ENCODE results near the gene GAA.

GAA gene

GRCh38 chr17:80109066-80109660, 7.8 kb downstream of the GAA start:
- Histone ChIP-seq H3K9me3 (ENCODE audit: low read length) (no peaks in the 10 kb centered on the region; the same call in 1 of the 2 replicates), H3K27ac (ENCODE audit: low read depth, low read length, poor library complexity, severe bottlenecking) (no peak overlapping the region), H4K20me1 (ENCODE audit: insufficient read depth, low read length) (no peaks in the 10 kb centered on the region), H3K4me1 (ENCODE audit: insufficient read depth, low read length, severe bottlenecking) (no peaks in the 10 kb centered on the region), H3K4me2 (ENCODE audit: low read length) (no peak overlapping the region), H3K27me3 (ENCODE audit: insufficient read depth, low read length) (peaks cover 6% of the 10 kb centered on the region; the same call in 1 of the 2 replicates), H2AFZ (ENCODE audit: low read length) (no peak overlapping the region), H3F3A (ENCODE audit: insufficient read depth, low read length) (no peaks in the 10 kb centered on the region; the same call in 1 of the 2 replicates), H3K4me3 (ENCODE audit: low read depth, low read length, poor library complexity, severe bottlenecking) (no peak overlapping the region), H3K36me3 (ENCODE audit: insufficient read depth, low read length) (no peaks in the 10 kb centered on the region), H3K9ac (ENCODE audit: low read length) (no peak overlapping the region), H3K79me2 (ENCODE audit: insufficient read depth, low read length) (no peaks in the 10 kb centered on the region), H3K9me2 (ENCODE audit: low read depth, low read length) (no peaks in the 10 kb centered on the region)
- TF ChIP-seq EZH2 (IDR thresholded peaks at IDR 0.05; ENCODE audit: borderline replicate concordance, low read length) (no peak), CTCF (IDR thresholded peaks at IDR 0.05; ENCODE audit: low read length) (no peak)

DNA sequence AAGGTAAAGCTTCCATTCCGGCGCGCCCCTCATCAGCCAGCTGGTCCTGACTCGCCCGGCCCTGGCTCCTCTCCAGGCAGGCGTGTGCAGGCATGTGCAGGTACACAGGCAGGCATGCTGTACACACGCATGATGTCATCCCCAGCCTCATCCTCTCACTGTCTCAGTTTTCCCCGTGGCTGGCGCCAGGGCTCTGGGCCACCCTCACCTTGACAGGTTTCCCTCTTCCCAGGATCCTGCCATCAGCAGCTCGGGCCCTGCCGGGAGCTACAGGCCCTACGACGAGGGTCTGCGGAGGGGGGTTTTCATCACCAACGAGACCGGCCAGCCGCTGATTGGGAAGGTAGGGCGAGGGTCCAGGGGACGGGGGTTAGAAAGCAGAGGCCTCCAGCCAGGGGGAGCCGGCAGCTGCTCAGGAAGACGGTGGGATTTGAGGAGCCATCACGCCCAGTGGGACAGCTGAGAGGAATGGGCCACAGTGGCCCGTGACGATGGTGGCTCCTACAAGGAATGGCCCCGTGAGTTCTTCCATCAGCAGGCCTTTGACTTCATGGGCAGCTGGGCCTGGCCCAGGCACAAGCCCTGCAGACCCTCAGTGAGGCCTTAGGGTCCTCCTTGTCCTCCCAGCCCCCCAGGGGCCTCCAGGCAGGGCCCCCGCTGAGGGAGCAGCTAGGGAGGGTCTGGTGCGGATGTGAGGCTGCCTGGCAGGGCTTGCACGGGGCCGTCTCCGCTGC, 8.5 kb downstream of the GAA start:
- H3K9ac ChIP-seq (ENCODE audit: low read length) = no peak overlapping the region
- TF ChIP-seq CTCF (IDR thresholded peaks at IDR 0.05; ENCODE audit: low read length) (no peak), EZH2 (IDR thresholded peaks at IDR 0.05; ENCODE audit: borderline replicate concordance, low read length) (no peak)
- H3K27ac ChIP-seq (ENCODE audit: low read depth, low read length, poor library complexity, severe bottlenecking) = no peak overlapping the region
- H3K9me3 ChIP-seq (ENCODE audit: low read length) = peaks cover 6% of the 10 kb centered on the region
- H4K20me1 ChIP-seq (ENCODE audit: insufficient read depth, low read length) = no peaks in the 10 kb centered on the region
- H2AFZ ChIP-seq (ENCODE audit: low read length) = no peak overlapping the region
- H3K4me2 ChIP-seq (ENCODE audit: low read length) = no peak overlapping the region
- no peaks in the 10 kb centered on the region for H3K79me2 ChIP-seq (ENCODE audit: insufficient read depth, low read length)
- H3K27me3 ChIP-seq (ENCODE audit: insufficient read depth, low read length) = peaks cover 8% of the 10 kb centered on the region; the same call in 1 of the 2 replicates
- no peaks in the 10 kb centered on the region for H3K4me1 ChIP-seq (ENCODE audit: insufficient read depth, low read length, severe bottlenecking)
- H3K4me3 ChIP-seq (ENCODE audit: low read depth, low read length, poor library complexity, severe bottlenecking) = no peak overlapping the region
- no peaks in the 10 kb centered on the region for H3K9me2 ChIP-seq (ENCODE audit: low read depth, low read length)
- H3K36me3 ChIP-seq (ENCODE audit: insufficient read depth, low read length) = no peaks in the 10 kb centered on the region; the same call in 1 of the 2 replicates
- no peaks in the 10 kb centered on the region; the same call in 1 of the 2 replicates for H3F3A ChIP-seq (ENCODE audit: insufficient read depth, low read length)

- Histone ChIP-seq H3K36me3 (ENCODE audit: insufficient read depth, low read length) (no peaks in the 10 kb centered on the region; the same call in 1 of the 2 replicates), H3K27ac (ENCODE audit: low read depth, low read length, poor library complexity, severe bottlenecking) (no peak overlapping the region), H4K20me1 (ENCODE audit: insufficient read depth, low read length) (no peaks in the 10 kb centered on the region), H3K4me3 (ENCODE audit: low read depth, low read length, poor library complexity, severe bottlenecking) (no peak overlapping the region), H3K79me2 (ENCODE audit: insufficient read depth, low read length) (no peaks in the 10 kb centered on the region), H3K4me2 (ENCODE audit: low read length) (no peak overlapping the region), H3K9me3 (ENCODE audit: low read length) (peaks cover 11% of the 10 kb centered on the region), H3K9ac (ENCODE audit: low read length) (no peak overlapping the region), H3K27me3 (ENCODE audit: insufficient read depth, low read length) (peaks cover 14% of the 10 kb centered on the region; the same call in 1 of the 2 replicates), H3F3A (ENCODE audit: insufficient read depth, low read length) (no peaks in the 10 kb centered on the region; the same call in 1 of the 2 replicates), H3K4me1 (ENCODE audit: insufficient read depth, low read length, severe bottlenecking) (no peaks in the 10 kb centered on the region), H3K9me2 (ENCODE audit: low read depth, low read length) (no peaks in the 10 kb centered on the region), H2AFZ (ENCODE audit: low read length) (no peak overlapping the region)
- TF ChIP-seq CTCF (IDR thresholded peaks at IDR 0.05; ENCODE audit: low read length) (no peak), EZH2 (IDR thresholded peaks at IDR 0.05; ENCODE audit: borderline replicate concordance, low read length) (no peak)
Measured at GRCh38 chr17:80110447-80110812, 9.0 kb downstream of the GAA start.

Measured in OCI-LY1 (cell line).